Activated effector memory CD4-positive, alpha-beta T cell treated with anti-CD3 and anti-CD28 coated beads, Interleukin-2, amount 50 U/mL, for 16 hours (primary cell): ENCODE data around the gene ABCD2.
"Not testable (repeated sequence)": the region's sequence is repeated elsewhere in the genome, so short reads cannot be mapped to it uniquely, and the experiment has no call there.

Experiments used
- DNase-seq: peaks from one replicate; pipeline ENCODE4 v3.0.0-alpha.2; 2020

ABCD2 gene

GRCh38 chr12:39532448-39532847, 87.2 kb downstream of the ABCD2 start:
- DNase-seq: no peak

GRCh38 chr12:39526974-39527373, 92.6 kb downstream of the ABCD2 start:
- no peak for DNase-seq

GRCh38 chr12:39522167-39522566, 97.4 kb downstream of the ABCD2 start:
- not testable (repeated sequence) for DNase-seq

- DNase-seq: no peak
Measured at GRCh38 chr12:39510001-39510400, 109.6 kb downstream of the ABCD2 start.

- DNase-seq: no peak
Measured at GRCh38 chr12:39505554-39505953, 114.0 kb downstream of the ABCD2 start.

GRCh38 chr12:39505023-39505422, 114.6 kb downstream of the ABCD2 start:
- DNase-seq: no peak

- DNase-seq: no peak
Measured at GRCh38 chr12:39503439-39503838, 116.2 kb downstream of the ABCD2 start.

- DNase-seq: no peak
Measured at GRCh38 chr12:39502726-39503125, 116.9 kb downstream of the ABCD2 start.
